Measurements from ENCODE around the gene RCN2. TPM values are rescaled to one million over a fixed set of nuclear protein-coding genes. Genes with fewer than 3 reads are reported as not detected.
A peak's percentile ranks its signal among the peaks of the same experiment; 100 is the strongest.

Gene RCN2
- total RNA-seq, 1 donor = 72.1 TPM

DNA sequence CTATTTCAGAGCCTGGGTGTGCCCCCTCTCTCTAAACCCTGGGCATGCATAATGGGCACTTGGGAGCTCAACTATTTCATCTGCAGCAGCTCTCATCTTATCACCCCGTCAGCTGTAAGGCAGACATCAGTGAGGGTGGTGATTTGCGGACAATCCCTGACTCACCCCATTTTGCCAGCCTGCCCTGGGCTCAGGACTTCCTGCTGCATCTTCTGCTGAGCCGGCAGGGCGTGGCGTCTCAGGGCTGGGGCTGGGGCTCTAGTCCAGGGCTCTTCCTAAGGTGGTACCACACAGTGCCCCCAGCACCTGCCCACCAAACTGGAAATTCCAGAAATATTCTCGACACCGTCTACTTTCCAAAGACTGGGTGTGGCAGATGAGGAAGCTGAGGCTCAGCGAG is 62.5 kb downstream of the RCN2 start:
- DNase-seq (ENCODE audit: low read depth) = peak; percentile 18
- H3K4me3 ChIP-seq (ENCODE audit: low read depth, low read length) = no peak overlapping the region
- TF ChIP-seq, protein P1, sequence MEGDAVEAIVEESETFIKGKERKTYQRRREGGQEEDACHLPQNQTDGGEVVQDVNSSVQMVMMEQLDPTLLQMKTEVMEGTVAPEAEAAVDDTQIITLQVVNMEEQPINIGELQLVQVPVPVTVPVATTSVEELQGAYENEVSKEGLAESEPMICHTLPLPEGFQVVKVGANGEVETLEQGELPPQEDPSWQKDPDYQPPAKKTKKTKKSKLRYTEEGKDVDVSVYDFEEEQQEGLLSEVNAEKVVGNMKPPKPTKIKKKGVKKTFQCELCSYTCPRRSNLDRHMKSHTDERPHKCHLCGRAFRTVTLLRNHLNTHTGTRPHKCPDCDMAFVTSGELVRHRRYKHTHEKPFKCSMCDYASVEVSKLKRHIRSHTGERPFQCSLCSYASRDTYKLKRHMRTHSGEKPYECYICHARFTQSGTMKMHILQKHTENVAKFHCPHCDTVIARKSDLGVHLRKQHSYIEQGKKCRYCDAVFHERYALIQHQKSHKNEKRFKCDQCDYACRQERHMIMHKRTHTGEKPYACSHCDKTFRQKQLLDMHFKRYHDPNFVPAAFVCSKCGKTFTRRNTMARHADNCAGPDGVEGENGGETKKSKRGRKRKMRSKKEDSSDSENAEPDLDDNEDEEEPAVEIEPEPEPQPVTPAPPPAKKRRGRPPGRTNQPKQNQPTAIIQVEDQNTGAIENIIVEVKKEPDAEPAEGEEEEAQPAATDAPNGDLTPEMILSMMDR (IDR thresholded peaks at IDR 0.05; ENCODE audit: insufficient read depth, low read depth, low read length) = no peak

DNA sequence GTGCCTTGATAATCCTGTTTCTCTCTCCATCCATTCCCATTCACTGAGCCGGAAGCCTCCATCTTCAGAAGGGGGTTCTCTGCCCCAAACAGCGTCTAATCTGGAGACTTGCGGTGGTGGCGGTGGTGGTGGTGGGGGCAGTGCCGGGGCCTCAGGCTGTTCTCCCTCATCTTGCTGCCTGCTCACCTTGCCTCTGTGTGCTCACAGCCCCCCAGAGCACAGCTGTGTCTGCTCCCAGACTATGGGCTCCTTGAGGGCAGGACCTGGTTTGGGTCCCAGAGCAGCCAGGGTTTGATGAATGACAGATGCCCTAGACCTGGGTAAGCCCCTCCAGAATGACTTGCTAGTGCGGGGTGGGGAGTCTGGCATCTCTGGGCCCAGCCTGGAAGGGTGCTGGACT is 62.9 kb downstream of the RCN2 start:
- H3K4me3 ChIP-seq (ENCODE audit: low read depth, low read length) = no peak overlapping the region
- TF ChIP-seq, protein P1 (IDR thresholded peaks at IDR 0.05; ENCODE audit: insufficient read depth, low read depth, low read length) = no peak
- DNase-seq (ENCODE audit: low read depth) = no peak

DNA sequence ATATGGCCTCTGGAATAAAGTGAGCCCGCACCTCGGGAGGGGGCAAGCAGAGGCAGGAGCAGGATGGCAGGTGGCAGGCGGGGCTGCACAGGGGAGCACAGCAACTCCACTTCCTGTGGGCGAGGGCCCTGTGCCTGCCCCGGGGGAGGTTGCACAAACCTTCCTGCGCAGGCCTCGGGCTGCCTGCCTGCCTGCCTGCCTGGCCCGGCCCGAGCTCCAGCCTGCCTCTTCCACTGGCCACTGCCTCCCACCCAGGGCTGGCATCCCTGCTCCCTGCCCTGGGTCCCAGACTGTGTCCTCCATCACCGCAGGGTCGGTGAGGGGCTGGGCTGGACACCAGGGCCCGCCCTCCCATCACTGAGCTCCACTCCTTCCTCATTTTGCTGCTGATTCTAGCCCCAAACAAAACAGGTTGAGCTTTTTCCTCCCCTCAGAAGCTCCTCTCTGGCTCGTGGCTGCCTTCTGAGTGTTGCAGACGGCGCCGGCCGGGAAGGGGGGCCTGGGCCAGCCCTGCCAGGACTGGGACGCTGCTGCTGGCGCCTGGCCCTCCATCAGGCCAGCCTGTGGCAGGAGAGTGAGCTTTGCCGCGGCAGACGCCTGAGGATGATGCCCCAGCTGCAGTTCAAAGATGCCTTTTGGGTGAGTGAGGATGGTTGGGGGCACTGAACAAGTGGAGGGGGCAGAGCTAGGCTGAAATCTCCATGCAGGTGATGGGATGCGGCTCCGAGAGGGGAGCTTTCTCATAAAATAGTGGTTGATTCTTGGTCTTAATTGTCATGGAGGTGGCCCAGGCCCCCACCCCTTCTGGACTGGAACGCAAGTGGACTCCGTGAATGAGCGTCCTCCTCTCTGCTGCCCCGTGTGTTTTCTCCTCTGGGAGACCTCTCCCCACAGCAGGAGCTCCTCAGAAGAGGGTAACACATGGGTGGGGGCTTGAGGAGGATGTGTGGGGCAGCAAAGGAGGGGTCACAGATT is 63.7 kb downstream of the RCN2 start, which contains the start of gene PSTPIP1:
Gene PSTPIP1 (plus strand): TSS at position 156 of the 975 bp plus-strand sequence. CDS start 448 bp downstream, at position 604.
- DNase-seq (ENCODE audit: low read depth) = no peak
- H3K4me3 ChIP-seq (ENCODE audit: low read depth, low read length) = no peak within 1 kb of the TSS
- TF ChIP-seq, protein P1 (IDR thresholded peaks at IDR 0.05; ENCODE audit: insufficient read depth, low read depth, low read length) = no peak

DNA sequence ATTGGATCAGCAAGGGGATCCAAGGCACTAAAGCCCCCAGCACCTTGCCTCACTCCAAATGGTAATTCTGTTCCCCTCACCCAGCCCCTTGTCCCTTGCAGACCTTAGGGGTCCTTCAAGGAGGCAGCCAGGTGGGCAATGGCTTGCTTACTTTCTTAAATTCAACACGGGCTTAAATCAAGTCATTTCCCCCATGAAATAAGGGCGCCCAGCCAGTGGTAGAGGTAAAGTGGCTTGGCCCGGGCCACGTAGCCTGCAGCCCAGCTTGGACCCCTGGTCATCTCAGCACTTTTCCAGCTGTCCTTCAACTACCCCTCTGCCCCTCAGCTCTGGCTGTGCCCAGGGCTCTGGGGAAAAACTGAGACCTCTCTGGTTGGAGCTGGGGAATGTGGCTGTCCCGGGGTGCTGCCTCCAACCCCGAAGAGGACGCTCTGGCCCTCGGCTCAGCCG is 64.6 kb downstream of the RCN2 start:
- DNase-seq (ENCODE audit: low read depth) = no peak
- TF ChIP-seq, protein P1 (IDR thresholded peaks at IDR 0.05; ENCODE audit: insufficient read depth, low read depth, low read length) = no peak
- H3K4me3 ChIP-seq (ENCODE audit: low read depth, low read length) = no peak overlapping the region

DNA sequence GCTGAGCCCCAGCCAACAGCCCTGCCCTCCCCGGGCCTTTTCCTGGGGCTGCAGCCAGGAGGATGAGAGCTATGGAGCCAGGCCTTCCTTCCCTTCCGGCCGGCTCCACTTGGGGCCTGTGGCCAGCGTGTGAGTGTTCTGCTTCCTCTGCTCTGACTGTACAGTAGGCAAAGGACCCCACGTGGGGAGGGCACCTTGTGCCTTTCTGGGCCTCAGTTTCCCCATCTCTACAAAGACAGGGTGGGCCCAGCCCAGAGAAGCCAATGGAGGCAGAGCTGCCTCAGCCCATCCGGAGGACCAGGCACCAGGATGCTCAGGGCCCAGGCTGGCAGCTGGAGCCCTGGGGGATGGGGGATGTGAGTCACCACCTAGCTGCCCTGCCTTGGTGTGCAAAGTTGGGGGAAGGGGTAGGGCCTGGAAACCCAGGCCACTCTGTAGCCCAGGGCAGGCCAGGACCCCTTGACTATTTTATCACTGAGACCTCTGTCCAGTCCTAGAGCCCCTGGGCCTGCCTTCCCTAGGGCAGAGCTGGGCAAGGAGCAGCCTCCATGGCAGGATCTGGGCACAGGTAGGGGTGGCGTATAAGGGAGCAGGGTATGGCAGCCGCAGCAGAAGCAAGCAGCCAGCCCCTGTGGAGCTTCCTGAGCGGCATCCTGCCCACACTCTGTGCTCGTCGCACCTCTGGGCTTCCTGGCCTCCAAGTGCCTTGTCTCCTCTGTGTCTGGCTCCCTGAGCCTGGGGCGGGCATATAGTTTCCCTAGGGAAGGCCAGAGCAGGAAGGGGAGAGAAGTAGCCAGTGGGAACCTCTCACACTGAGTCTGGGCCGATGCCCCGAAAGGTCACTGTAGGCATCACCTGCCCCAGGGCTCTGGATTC is 65.2 kb downstream of the RCN2 start:
- DNase-seq (ENCODE audit: low read depth) = no peak
- TF ChIP-seq, protein P1 (IDR thresholded peaks at IDR 0.05; ENCODE audit: insufficient read depth, low read depth, low read length) = no peak

DNA sequence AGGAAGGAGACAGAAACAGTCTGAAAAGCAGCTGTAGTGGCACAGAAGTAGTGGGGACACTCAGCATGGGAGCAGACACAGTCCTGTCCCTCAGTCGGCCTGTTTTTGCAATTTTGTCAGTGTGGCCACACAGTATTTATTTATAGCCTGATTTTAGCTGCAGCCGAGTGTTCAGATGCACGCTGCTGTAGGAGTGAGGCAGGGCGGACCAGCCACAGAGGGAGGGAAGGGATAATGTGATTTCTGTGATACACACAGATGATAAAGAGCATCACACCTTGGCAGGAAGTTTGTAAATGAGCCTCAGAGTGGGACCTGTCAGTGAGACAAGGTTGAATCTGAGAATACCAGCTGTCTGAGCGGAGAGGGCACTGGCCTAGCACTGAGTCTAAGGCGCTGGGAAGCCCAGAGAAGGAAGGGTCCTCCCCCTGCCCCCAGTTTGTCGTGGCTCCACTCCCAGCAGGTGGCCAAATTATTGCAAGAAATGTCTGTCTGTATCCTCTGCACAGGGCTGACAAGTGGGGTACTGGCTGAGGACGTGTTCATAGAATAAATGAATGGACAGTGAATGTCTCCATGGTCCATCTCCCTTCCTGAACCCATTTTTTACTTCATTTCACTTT is 67.2 kb downstream of the RCN2 start:
- TF ChIP-seq, protein P1 (IDR thresholded peaks at IDR 0.05; ENCODE audit: insufficient read depth, low read depth, low read length) = no peak
- DNase-seq (ENCODE audit: low read depth) = no peak
- no peak overlapping the region for H3K4me3 ChIP-seq (ENCODE audit: low read depth, low read length)

More for the DNA sequence above, 65.2 kb downstream of the RCN2 start:
- H3K4me3 ChIP-seq (ENCODE audit: low read depth, low read length) = no peak overlapping the region
